ENCODE measurements around the gene HRH1. TPM values are rescaled to one million over a fixed set of nuclear protein-coding genes. Genes with fewer than 3 reads are reported as not detected.

HRH1 gene
- total and polyA plus RNA-seq, 2 experiments from 2014 or later = not detected

DNA sequence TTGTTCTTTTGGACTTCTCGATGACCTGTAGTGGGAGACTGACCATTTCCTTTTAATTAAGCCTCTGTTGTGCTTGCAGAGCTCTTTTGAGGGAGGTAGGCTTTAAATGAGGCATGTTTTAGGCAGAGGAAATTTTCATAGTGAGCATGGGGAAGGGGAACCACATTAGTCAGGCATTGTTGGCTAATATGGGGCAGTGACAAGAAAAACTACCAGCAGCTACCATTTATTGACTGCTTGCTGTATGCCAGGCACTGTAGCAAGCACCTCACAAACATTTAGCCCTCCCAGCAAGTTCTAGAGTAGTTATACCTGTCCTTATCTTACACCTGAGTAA lies 128.8 kb downstream of the HRH1 start (continued):
- TF ChIP-seq CTCF (conservative IDR thresholded peaks at IDR 0.05; ENCODE audit: low read depth in 2 of 2) = no peak
- TF ChIP-seq EZH2phosphoT487 (IDR thresholded peaks at IDR 0.05; ENCODE audit: unreplicated experiment) = no peak
- no peak for TF ChIP-seq ZNF114 (CRISPR knock-in tag; IDR thresholded peaks at IDR 0.05)
- TF ChIP-seq JUNB (IDR thresholded peaks at IDR 0.05; ENCODE audit: unreplicated experiment) = no peak
- TF ChIP-seq POLR2AphosphoS5 (IDR thresholded peaks at IDR 0.05; ENCODE audit: low read depth) = no peak
- TF ChIP-seq REST (IDR thresholded peaks at IDR 0.05; ENCODE audit: unreplicated experiment) = no peak
- TF ChIP-seq STAT1 (IDR thresholded peaks at IDR 0.05; ENCODE audit: unreplicated experiment) = no peak

DNA sequence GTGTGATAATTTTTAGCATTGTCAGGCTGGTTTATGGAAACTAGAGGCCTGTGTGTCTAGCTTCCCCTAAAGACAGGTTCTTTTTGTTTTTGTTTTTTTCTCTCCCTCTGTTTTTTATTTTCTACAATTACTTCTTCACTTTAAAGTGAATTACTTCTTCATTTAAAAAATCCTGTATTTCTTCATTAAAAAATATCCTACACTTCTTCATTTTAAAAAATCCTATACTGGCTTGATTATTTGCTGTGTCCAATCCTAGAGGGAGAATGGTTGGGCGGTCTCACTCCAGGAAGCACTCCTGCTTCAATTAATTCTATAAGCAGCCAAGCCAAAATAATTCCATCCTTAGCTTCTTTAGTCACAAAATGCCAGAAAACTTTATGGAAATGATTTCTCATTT lies 129.7 kb downstream of the HRH1 start:
- H4K20me1 ChIP-seq (replicated peaks; ENCODE audit: insufficient read depth) = no peaks in the 10 kb centered on the region; the same call in 1 of the 2 replicates
- 0 out of 3 replicates have a peak, but pooled peaks cover 3% of the 10 kb centered on the region for H3K4me1 Mint-ChIP-seq
- no peak overlapping the region for H3K4me2 ChIP-seq
- ATAC-seq (no peak), DNase-seq (ENCODE audit: low spot score) (no peak)
- peaks cover 3% of the 10 kb centered on the region; the same call in 1 of the 2 replicates for H3K36me3 ChIP-seq (ENCODE audit: insufficient read depth)
- no peaks in the 10 kb centered on the region for H3K27me3 ChIP-seq (ENCODE audit: insufficient read depth)
- no peak overlapping the region for H3K4me3 ChIP-seq
- no peak overlapping the region for H3K27ac ChIP-seq (ENCODE audit: low read depth)
- no peaks in the 10 kb centered on the region; the same call in 2 of the 3 replicates for H3K36me3 Mint-ChIP-seq (ENCODE audit: low read depth)
- no peaks in the 10 kb centered on the region for H3F3A ChIP-seq (replicated peaks; ENCODE audit: low read depth)
- H3K9me2 ChIP-seq (ENCODE audit: insufficient read depth) = no peaks in the 10 kb centered on the region
- no peaks in the 10 kb centered on the region for H3K9me3 Mint-ChIP-seq
- H3K4me3 Mint-ChIP-seq = no peak overlapping the region
- 0 out of 2 replicates have a peak, but pooled peaks cover 5% of the 10 kb centered on the region for H3K79me2 ChIP-seq (replicated peaks; ENCODE audit: insufficient read depth)
- no peak overlapping the region for H3K27ac Mint-ChIP-seq
- no peaks in the 10 kb centered on the region for H3K4me1 ChIP-seq (ENCODE audit: insufficient read depth)
- H2AFZ ChIP-seq = no peak overlapping the region
- no peaks in the 10 kb centered on the region for H3K27me3 Mint-ChIP-seq (ENCODE audit: insufficient read depth, low read depth, poor library complexity)
- TF ChIP-seq CREB1 (CRISPR knock-in tag; IDR thresholded peaks at IDR 0.05; ENCODE audit: low read depth) = no peak
- no peak for TF ChIP-seq POLR2AphosphoS5 (IDR thresholded peaks at IDR 0.05; ENCODE audit: low read depth)
- no peak for TF ChIP-seq ZNF114 (CRISPR knock-in tag; IDR thresholded peaks at IDR 0.05)
- no peak for TF ChIP-seq STAT1 (IDR thresholded peaks at IDR 0.05; ENCODE audit: unreplicated experiment)
- no peak for TF ChIP-seq NANOG (IDR thresholded peaks at IDR 0.05; ENCODE audit: borderline replicate concordance)
- TF ChIP-seq REST (IDR thresholded peaks at IDR 0.05; ENCODE audit: unreplicated experiment) = no peak
- no peak for TF ChIP-seq ZNF331 (CRISPR knock-in tag; IDR thresholded peaks at IDR 0.05; ENCODE audit: low read depth)
- TF ChIP-seq CTCF (conservative IDR thresholded peaks at IDR 0.05; ENCODE audit: low read depth in 2 of 2) = no peak
- no peak for TF ChIP-seq JUNB (IDR thresholded peaks at IDR 0.05; ENCODE audit: unreplicated experiment)
- TF ChIP-seq EZH2 (IDR thresholded peaks at IDR 0.05; ENCODE audit: low read depth, unreplicated experiment) = no peak
- TF ChIP-seq, protein P1, sequence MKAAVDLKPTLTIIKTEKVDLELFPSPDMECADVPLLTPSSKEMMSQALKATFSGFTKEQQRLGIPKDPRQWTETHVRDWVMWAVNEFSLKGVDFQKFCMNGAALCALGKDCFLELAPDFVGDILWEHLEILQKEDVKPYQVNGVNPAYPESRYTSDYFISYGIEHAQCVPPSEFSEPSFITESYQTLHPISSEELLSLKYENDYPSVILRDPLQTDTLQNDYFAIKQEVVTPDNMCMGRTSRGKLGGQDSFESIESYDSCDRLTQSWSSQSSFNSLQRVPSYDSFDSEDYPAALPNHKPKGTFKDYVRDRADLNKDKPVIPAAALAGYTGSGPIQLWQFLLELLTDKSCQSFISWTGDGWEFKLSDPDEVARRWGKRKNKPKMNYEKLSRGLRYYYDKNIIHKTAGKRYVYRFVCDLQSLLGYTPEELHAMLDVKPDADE (IDR thresholded peaks at IDR 0.05) = no peak
- TF ChIP-seq EZH2phosphoT487 (IDR thresholded peaks at IDR 0.05; ENCODE audit: unreplicated experiment) = no peak
